ENCODE data around the gene DSCAML1. TPM values are rescaled to one million over a fixed set of nuclear protein-coding genes. Genes with fewer than 3 reads are reported as not detected.
"Not testable (repeated sequence)": the region's sequence is repeated elsewhere in the genome, so short reads cannot be mapped to it uniquely, and the experiment has no call there.

Gene DSCAML1
- total RNA-seq, 4 donors from 2014 or later = 0.29 to 29.1 (median 3.4) TPM

- TF ChIP-seq POLR2A (IDR thresholded peaks at IDR 0.05) = no peak
- TF ChIP-seq CTCF (IDR thresholded peaks at IDR 0.05) = no peak
- intact Hi-C loops (cut with DNase I; ENCODE audit: low total_unique reads) = loop anchor here (10.0 kb wide), 1 partner anchor 391 kb away; no protein-coding TSS in a partner anchor
- no peak overlapping the region for H3K4me3 ChIP-seq
- H3K9me3 ChIP-seq = no peaks in the 10 kb centered on the region
- DNase-seq = no peak
- H3K36me3 ChIP-seq = no peaks in the 10 kb centered on the region
- H3K27me3 ChIP-seq = no peaks in the 10 kb centered on the region
- peak overlapping the region; percentile 63 to 73 for H3K27ac ChIP-seq
- peaks cover 0 to 6% of the 10 kb centered on the region in 2 donors for H3K4me1 ChIP-seq
These were observed 18.3 kb upstream of the DSCAML1 start for GRCh38 chr11:117815262-117815803.

GRCh38 chr11:117814766-117815261, 17.8 kb upstream of the DSCAML1 start:
- no peaks in the 10 kb centered on the region for H3K36me3 ChIP-seq
- intact Hi-C loops (cut with DNase I; ENCODE audit: low total_unique reads) = loop anchor here (10.0 kb wide), 1 partner anchor 390 kb away; no protein-coding TSS in a partner anchor
- H3K27ac ChIP-seq = peak overlapping the region; percentile 63 to 73
- no peaks in the 10 kb centered on the region for H3K9me3 ChIP-seq
- H3K27me3 ChIP-seq = no peaks in the 10 kb centered on the region
- TF ChIP-seq POLR2A (IDR thresholded peaks at IDR 0.05) (no peak), CTCF (IDR thresholded peaks at IDR 0.05) (no peak)
- peaks cover 0 to 6% of the 10 kb centered on the region in 2 donors for H3K4me1 ChIP-seq
- no peak overlapping the region for H3K4me3 ChIP-seq
- peak; percentile 65 to 69 for DNase-seq

- intact Hi-C loops (cut with DNase I; ENCODE audit: low total_unique reads) = loop anchor here (10.0 kb wide), 1 partner anchor 389 kb away; no protein-coding TSS in a partner anchor
- peak overlapping the region; percentile 19 to 63 for H3K27ac ChIP-seq
- DNase-seq = no peak
These were observed 17.3 kb upstream of the DSCAML1 start for GRCh38 chr11:117814204-117814765.

GRCh38 chr11:117810056-117810451, 13.0 kb upstream of the DSCAML1 start:
- not testable (repeated sequence) for DNase-seq, H3K4me3 ChIP-seq, H3K36me3 ChIP-seq, H3K27me3 ChIP-seq, H3K9me3 ChIP-seq, H3K4me1 ChIP-seq
- intact Hi-C loops (cut with DNase I; ENCODE audit: low total_unique reads) = loop anchor here (10.0 kb wide), 1 partner anchor 385 kb away; no protein-coding TSS in a partner anchor
- peak overlapping the region; percentile 35 to 64 for H3K27ac ChIP-seq

More at GRCh38 chr11:117814204-117814765, 17.3 kb upstream of the DSCAML1 start:
- TF ChIP-seq POLR2A (IDR thresholded peaks at IDR 0.05) = no peak
- no peak for TF ChIP-seq CTCF (IDR thresholded peaks at IDR 0.05)
- Histone ChIP-seq H3K36me3 (no peaks in the 10 kb centered on the region), H3K4me3 (no peak overlapping the region), H3K9me3 (no peaks in the 10 kb centered on the region), H3K4me1 (peaks cover 0 to 6% of the 10 kb centered on the region in 2 donors), H3K27me3 (no peaks in the 10 kb centered on the region)

- no peaks in the 10 kb centered on the region for H3K4me1 ChIP-seq
- peak overlapping the region; percentile 64 to 70 for H3K27ac ChIP-seq
- intact Hi-C loops (cut with DNase I; ENCODE audit: low total_unique reads) = loop anchor here (10.0 kb wide), 2 partner anchors 245 to 385 kb away; no protein-coding TSS in a partner anchor
- peak; percentile 38 to 63 (median 50) for TF ChIP-seq CTCF (IDR thresholded peaks at IDR 0.05)
- no peak for TF ChIP-seq POLR2A (IDR thresholded peaks at IDR 0.05)
- no peaks in the 10 kb centered on the region for H3K9me3 ChIP-seq
- H3K4me3 ChIP-seq = no peak overlapping the region
- no peaks in the 10 kb centered on the region for H3K27me3 ChIP-seq
- no peaks in the 10 kb centered on the region for H3K36me3 ChIP-seq
- peak; percentile 63 to 75 for DNase-seq
These were observed 12.4 kb upstream of the DSCAML1 start for GRCh38 chr11:117809236-117810055.

Data from uterus (tissue), 4 donors.